C4-2B (cell line): ENCODE measurements around the gene FER1L5.
A peak's percentile ranks its signal among the peaks of the same experiment; 100 is the strongest.

ENCODE experiments used
- H3K27ac ChIP-seq: fragments of 450-650 bp; 2 replicates; pipeline ENCODE4 v1.5.1; 2017
- CTCF ChIP-seq: fragments of 450-650 bp; conservative IDR thresholded peaks from 2 replicates; pipeline ENCODE4 v1.5.1; 2017; ENCODE audit warnings: mild to moderate bottlenecking
- ZFX ChIP-seq: fragments of 450-650 bp; IDR thresholded peaks from 2 replicates; pipeline ENCODE4 v1.6.1; 2017

Gene FER1L5

GRCh38 chr2:96622544-96622943 lies 20.0 kb upstream of the FER1L5 start:
- no peak overlapping the region for H3K27ac ChIP-seq
- no peak for TF ChIP-seq ZFX
- no peak for TF ChIP-seq CTCF

DNA sequence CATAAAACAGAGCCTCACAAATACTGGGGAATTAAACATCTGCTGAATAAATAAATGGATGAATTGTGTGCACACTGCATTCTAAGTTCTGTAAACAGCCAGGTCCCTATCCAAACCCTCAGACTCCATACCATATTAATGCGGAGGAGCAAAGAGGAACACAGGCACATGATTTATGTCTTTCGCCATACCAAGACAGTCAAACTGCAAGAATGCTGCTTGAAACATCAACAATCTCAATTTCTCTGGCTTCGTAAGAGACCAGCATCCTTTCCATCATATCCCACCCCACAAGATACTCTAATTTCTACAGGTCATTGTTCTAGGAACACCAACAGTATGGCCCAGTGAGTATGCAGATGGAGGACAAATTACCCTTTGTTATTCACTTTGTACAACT lies 19.4 kb upstream of the FER1L5 start:
- H3K27ac ChIP-seq = no peak overlapping the region
- no peak for TF ChIP-seq ZFX
- TF ChIP-seq CTCF = no peak

GRCh38 chr2:96625571-96626552 lies 16.7 kb upstream of the FER1L5 start:
- no peak overlapping the region for H3K27ac ChIP-seq
- no peak for TF ChIP-seq CTCF

DNA sequence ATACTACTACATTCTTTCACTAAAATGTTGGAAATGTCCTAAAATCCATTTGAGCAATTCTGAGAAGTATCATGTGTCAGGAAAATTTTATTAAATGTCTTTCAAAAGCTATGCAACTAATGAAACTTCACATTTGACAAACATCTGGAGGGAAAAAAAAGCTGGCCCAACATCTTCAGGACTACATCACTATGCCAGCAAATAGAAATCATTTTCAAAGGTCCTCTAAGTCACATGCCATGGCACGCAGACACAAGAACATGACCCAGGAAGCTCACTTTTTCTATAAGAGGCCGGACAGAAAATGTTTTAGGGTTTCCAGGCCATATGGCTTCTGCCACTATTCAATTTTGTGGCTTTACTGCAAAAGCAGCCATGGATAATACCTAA lies 16.0 kb upstream of the FER1L5 start:
- H3K27ac ChIP-seq = no peak overlapping the region
- TF ChIP-seq CTCF (no peak), ZFX (no peak)

DNA sequence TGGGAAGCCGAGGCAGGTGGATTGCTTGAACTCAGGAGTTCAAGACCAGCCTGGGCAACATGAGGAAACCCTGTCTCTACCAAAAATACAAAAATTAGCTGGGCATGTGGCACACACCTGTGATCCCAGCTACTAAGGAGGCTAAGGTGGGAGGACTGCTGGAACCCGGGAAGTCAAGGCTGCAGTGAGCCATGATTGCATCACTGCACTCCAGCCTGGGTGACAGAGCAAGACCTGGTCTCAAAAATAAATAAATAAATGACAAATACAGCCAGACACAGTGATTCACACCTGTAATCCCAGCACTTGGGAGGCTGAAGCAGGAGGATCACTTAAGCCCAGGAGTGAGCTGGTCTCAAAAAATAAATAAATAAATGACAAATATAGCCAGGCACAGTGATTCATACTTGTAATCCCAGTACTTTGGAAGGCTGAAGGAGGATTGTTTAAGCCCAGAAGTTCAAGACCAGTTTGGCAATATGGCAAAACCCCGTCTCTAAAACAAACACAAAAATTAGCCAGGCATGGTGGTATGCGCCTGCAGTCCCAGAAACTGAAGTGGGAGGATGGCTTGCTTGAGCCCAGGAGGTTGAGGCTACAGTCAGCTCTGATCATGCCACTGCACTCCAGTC lies 10.6 kb upstream of the FER1L5 start:
- TF ChIP-seq CTCF (no peak), ZFX (no peak)
- no peak overlapping the region for H3K27ac ChIP-seq

DNA sequence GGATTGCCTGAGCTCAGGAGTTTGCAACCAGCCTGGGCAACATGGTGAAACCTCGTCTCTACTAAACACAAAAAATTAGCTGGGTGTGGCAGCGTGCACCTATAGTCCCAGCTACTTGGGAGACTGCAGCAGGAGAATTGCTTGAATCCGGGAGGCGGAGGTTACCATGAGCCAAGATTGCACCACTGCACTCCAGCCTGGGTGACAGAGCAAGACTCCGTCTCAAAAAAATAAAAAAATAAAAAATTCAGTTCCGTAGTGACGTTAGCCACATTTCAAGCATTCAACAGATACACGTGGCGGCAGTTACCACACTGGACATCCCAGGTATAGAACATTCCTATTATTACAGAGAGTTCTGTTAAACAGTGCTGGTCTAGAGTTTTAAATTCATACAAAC lies 8.9 kb upstream of the FER1L5 start:
- no peak overlapping the region for H3K27ac ChIP-seq
- TF ChIP-seq ZFX (no peak), CTCF (no peak)

GRCh38 chr2:96636551-96637171 lies 5.9 kb upstream of the FER1L5 start:
- peak overlapping the region; percentile 76; the same call in 1 of the 2 replicates for H3K27ac ChIP-seq
- no peak for TF ChIP-seq ZFX
